ENCODE data around the gene RHEB. TPM values are rescaled to one million over a fixed set of nuclear protein-coding genes. Genes with fewer than 3 reads are reported as not detected.

Gene RHEB, protein sequence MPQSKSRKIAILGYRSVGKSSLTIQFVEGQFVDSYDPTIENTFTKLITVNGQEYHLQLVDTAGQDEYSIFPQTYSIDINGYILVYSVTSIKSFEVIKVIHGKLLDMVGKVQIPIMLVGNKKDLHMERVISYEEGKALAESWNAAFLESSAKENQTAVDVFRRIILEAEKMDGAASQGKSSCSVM
- 79.2 and 81.0 TPM in 2 replicates for total RNA-seq (ENCODE audit: low replicate concordance)
- long read RNA-seq, transcript RHEB-201 (8 exons, 2,075 nt), result major isoform, 194 of 202 reads
- long read RNA-seq, partial matches to known transcripts, result 1 of 202 reads
- long read RNA-seq, other reads (novel, unspliced or antisense), result 3 of 202 reads

DNA sequence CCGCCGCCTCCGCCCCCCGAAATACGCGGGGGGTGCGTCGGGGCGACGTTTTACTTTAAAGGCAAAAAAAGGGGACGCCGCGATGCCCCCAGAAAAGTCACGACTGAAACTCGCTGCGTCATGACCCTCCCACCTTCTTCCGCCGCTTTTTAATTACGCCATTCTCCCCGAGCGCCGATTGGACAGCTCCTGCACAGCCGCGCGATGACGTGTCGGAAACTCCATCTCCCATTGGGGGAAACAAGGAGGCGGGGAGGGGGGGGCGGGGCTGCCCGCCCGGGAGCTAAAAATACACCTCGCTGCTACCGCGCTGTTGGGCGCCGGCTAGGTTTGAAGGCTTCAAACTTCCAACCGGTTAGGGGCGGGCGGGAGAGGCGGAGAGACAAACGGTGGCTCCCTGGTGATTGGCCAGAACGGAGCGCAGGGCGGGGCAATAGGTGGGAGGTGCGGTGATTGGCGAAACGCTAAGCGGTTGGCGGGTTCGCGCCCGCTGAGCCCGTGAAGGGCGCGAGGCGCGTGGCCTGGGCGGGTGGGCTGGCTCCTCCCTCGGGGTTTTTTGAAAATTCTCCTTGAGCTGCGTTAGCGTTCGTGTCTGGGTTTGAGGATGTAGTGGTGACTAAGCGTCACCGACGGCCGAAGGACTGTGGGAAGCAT, at the start of gene RHEB:
RHEB (minus strand) TSS at position 131 of the 654 bp plus-strand sequence. CDS start 384 bp downstream, outside the sequence.
- Mint-ChIP-seq H3K4me3 (peak within 1 kb of the TSS; percentile 96), H3K27me3 (peaks cover 3% of the 10 kb centered on the region), H3K36me3 (peaks cover 11% of the 10 kb centered on the region), H3K27ac (peak within 1 kb of the TSS; percentile 99), H3K9me3 (peaks cover 3% of the 10 kb centered on the region), H3K4me1 (ENCODE audit: unreplicated experiment) (peaks cover 30% of the 10 kb centered on the region)
- TF ChIP-seq CTCF (conservative IDR thresholded peaks at IDR 0.05), result no peak
- DNase-seq (ENCODE audit: extremely low spot score, unreplicated experiment), result peak; percentile 95

DNA sequence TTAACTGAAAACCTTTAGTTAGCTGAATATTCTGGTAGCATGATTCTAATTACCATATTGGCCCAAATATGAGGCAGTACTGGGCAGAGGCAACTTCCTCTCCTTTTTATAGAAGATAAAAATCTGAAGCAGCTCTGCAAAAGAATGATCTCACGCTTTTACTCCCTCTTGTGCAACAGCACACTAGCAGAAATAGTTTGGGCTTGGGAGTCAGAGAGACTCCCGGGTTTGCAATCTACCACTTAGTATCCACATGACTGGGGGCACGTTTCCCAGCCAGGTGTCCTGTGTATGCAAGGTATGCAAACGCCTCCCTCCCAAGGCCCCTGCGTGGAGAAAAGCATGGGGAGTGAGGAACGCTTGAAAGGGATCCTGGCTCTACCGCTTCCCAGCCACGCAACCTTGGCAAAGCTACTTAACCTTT, 47.2 kb upstream of the RHEB start:
- Mint-ChIP-seq H3K27ac (no peak overlapping the region), H3K9me3 (no peaks in the 10 kb centered on the region), H3K4me1 (ENCODE audit: unreplicated experiment) (no peaks in the 10 kb centered on the region), H3K27me3 (no peaks in the 10 kb centered on the region), H3K36me3 (peaks cover 8% of the 10 kb centered on the region), H3K4me3 (no peak overlapping the region)
- DNase-seq (ENCODE audit: extremely low spot score, unreplicated experiment), result no peak
- no peak for TF ChIP-seq CTCF (conservative IDR thresholded peaks at IDR 0.05)

GRCh38 chr7:151565541-151565940, 45.8 kb upstream of the RHEB start:
- no peak overlapping the region for H3K4me3 Mint-ChIP-seq
- no peak for TF ChIP-seq CTCF (conservative IDR thresholded peaks at IDR 0.05)
- DNase-seq (ENCODE audit: extremely low spot score, unreplicated experiment), result no peak
- H3K9me3 Mint-ChIP-seq, result no peaks in the 10 kb centered on the region
- peaks cover 9% of the 10 kb centered on the region for H3K36me3 Mint-ChIP-seq
- H3K4me1 Mint-ChIP-seq (ENCODE audit: unreplicated experiment), result no peaks in the 10 kb centered on the region
- H3K27ac Mint-ChIP-seq, result no peak overlapping the region
- H3K27me3 Mint-ChIP-seq, result no peaks in the 10 kb centered on the region

GRCh38 chr7:151560243-151560642, 40.5 kb upstream of the RHEB start:
- Mint-ChIP-seq H3K9me3 (no peaks in the 10 kb centered on the region), H3K4me3 (no peak overlapping the region), H3K4me1 (ENCODE audit: unreplicated experiment) (no peaks in the 10 kb centered on the region), H3K27ac (no peak overlapping the region), H3K27me3 (no peaks in the 10 kb centered on the region), H3K36me3 (peaks cover 9% of the 10 kb centered on the region)
- TF ChIP-seq CTCF (conservative IDR thresholded peaks at IDR 0.05), result no peak
- no peak for DNase-seq (ENCODE audit: extremely low spot score, unreplicated experiment)

DNA sequence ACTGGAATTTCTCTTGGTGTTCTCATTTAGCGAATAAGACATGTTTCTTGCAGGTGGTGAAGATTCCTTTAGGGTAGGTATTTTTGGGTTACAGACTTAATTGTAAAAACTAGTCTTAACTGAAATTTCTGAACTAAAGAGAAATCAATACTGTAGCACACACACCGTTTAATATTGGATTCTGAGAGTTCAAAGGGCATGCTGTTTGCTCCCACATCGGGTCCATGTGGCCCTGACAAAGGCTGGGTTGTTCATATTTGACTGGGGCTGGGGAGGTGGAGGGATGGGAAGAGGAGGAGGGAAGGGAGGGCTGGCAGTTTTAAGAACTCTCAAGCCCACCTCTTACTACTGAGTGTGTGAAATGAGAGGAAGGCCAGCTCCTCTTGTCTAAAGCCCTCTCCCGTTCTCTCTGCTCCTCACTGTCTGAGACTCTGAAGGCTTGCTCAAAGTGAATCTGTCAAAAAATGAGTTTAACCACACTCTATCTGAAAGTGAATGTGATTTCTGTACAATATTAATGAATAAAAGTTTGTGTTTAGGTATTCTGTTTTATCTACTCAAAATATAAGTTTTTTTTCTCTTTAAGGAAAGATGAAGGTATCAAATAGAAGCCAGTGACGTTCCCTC, 40.0 kb upstream of the RHEB start:
- DNase-seq (ENCODE audit: extremely low spot score, unreplicated experiment), result no peak

More for the DNA sequence above, 40.0 kb upstream of the RHEB start:
- Mint-ChIP-seq H3K36me3 (peaks cover 9% of the 10 kb centered on the region), H3K27me3 (no peaks in the 10 kb centered on the region), H3K9me3 (no peaks in the 10 kb centered on the region), H3K4me1 (ENCODE audit: unreplicated experiment) (no peaks in the 10 kb centered on the region), H3K27ac (no peak overlapping the region), H3K4me3 (no peak overlapping the region)
- TF ChIP-seq CTCF (conservative IDR thresholded peaks at IDR 0.05), result no peak
